ENCODE measurements around the gene SLC9A9.

SLC9A9 gene

GRCh38 chr3:143309705-143310104 is 538.6 kb downstream of the SLC9A9 start (continued):
- no peak for TF ChIP-seq CSRNP3 (CRISPR knock-in tag; IDR thresholded peaks at IDR 0.05)
- no peak for TF ChIP-seq ZNF565 (CRISPR knock-in tag; conservative IDR thresholded peaks at IDR 0.05; ENCODE audit: low read depth)
- no peak for TF ChIP-seq TCF4 (CRISPR knock-in tag; IDR thresholded peaks at IDR 0.05; ENCODE audit: borderline replicate concordance)
- TF ChIP-seq OSR1 (CRISPR knock-in tag; IDR thresholded peaks at IDR 0.05) = no peak
- TF ChIP-seq ZNF70 (CRISPR knock-in tag; IDR thresholded peaks at IDR 0.05) = no peak
- TF ChIP-seq ARNTL (CRISPR knock-in tag; IDR thresholded peaks at IDR 0.05; ENCODE audit: borderline replicate concordance, low read depth) = no peak

GRCh38 chr3:143307613-143308183 is 540.6 kb downstream of the SLC9A9 start:
- ATAC-seq = no peak

GRCh38 chr3:143306407-143306806 is 541.9 kb downstream of the SLC9A9 start:
- ATAC-seq = no peak
- no peak for TF ChIP-seq ISL1 (CRISPR knock-in tag; IDR thresholded peaks at IDR 0.05)
- no peak for TF ChIP-seq TSHZ2 (CRISPR knock-in tag; IDR thresholded peaks at IDR 0.05)
- no peak for TF ChIP-seq ZNF70 (CRISPR knock-in tag; IDR thresholded peaks at IDR 0.05)
- no peak for TF ChIP-seq SNAI2 (CRISPR knock-in tag; IDR thresholded peaks at IDR 0.05)
- TF ChIP-seq ARNTL (CRISPR knock-in tag; IDR thresholded peaks at IDR 0.05; ENCODE audit: borderline replicate concordance, low read depth) = no peak
- no peak for TF ChIP-seq PATZ1 (CRISPR knock-in tag; IDR thresholded peaks at IDR 0.05; ENCODE audit: borderline replicate concordance)

More at GRCh38 chr3:143307613-143308183, 540.6 kb downstream of the SLC9A9 start:
- TF ChIP-seq TOX (CRISPR knock-in tag; IDR thresholded peaks at IDR 0.05; ENCODE audit: borderline replicate concordance) = no peak
- TF ChIP-seq TCF4 (CRISPR knock-in tag; IDR thresholded peaks at IDR 0.05; ENCODE audit: borderline replicate concordance) = no peak
- no peak for TF ChIP-seq ESRRG (CRISPR knock-in tag; IDR thresholded peaks at IDR 0.05)
- TF ChIP-seq SNAI2 (CRISPR knock-in tag; IDR thresholded peaks at IDR 0.05) = no peak
- no peak for TF ChIP-seq ZC3H10 (CRISPR knock-in tag; IDR thresholded peaks at IDR 0.05)
- no peak for TF ChIP-seq ARNTL (CRISPR knock-in tag; IDR thresholded peaks at IDR 0.05; ENCODE audit: borderline replicate concordance, low read depth)
- no peak for TF ChIP-seq POU6F1 (CRISPR knock-in tag; IDR thresholded peaks at IDR 0.05; ENCODE audit: borderline replicate concordance, low read depth)
- no peak for TF ChIP-seq TSHZ2 (CRISPR knock-in tag; IDR thresholded peaks at IDR 0.05)
- TF ChIP-seq GLIS3 (CRISPR knock-in tag; IDR thresholded peaks at IDR 0.05) = no peak
- TF ChIP-seq CREB5 (CRISPR knock-in tag; IDR thresholded peaks at IDR 0.05; ENCODE audit: low read depth) = no peak
- no peak for TF ChIP-seq BACH2 (CRISPR knock-in tag; IDR thresholded peaks at IDR 0.05; ENCODE audit: borderline replicate concordance)
- TF ChIP-seq ZFP30 (CRISPR knock-in tag; IDR thresholded peaks at IDR 0.05) = no peak
